ENCODE results near the gene ATXN7L3.

Gene ATXN7L3

GRCh38 chr17:44235583-44235936 is 35.9 kb upstream of the ATXN7L3 start:
- H3K4me3 ChIP-seq (ENCODE audit: control insufficient read depth, low read depth, low read length), result no peak overlapping the region
- TF ChIP-seq CTCF (IDR thresholded peaks at IDR 0.05; ENCODE audit: control insufficient read depth, insufficient read depth, low read depth, low read length, missing control alignments), result no peak

GRCh38 chr17:44233582-44233981 is 33.9 kb upstream of the ATXN7L3 start:
- no peak for TF ChIP-seq CTCF (IDR thresholded peaks at IDR 0.05; ENCODE audit: control insufficient read depth, insufficient read depth, low read depth, low read length, missing control alignments)
- no peak for DNase-seq (ENCODE audit: low read depth)
- H3K4me3 ChIP-seq (ENCODE audit: control insufficient read depth, low read depth, low read length), result no peak overlapping the region

More at GRCh38 chr17:44235583-44235936, 35.9 kb upstream of the ATXN7L3 start:
- no peak for DNase-seq (ENCODE audit: low read depth)

GRCh38 chr17:44232061-44232460 is 32.4 kb upstream of the ATXN7L3 start:
- H3K4me3 ChIP-seq (ENCODE audit: control insufficient read depth, low read depth, low read length), result no peak overlapping the region
- TF ChIP-seq CTCF (IDR thresholded peaks at IDR 0.05; ENCODE audit: control insufficient read depth, insufficient read depth, low read depth, low read length, missing control alignments), result no peak
- DNase-seq (ENCODE audit: low read depth), result no peak

- no peak for DNase-seq (ENCODE audit: low read depth)
- TF ChIP-seq CTCF (IDR thresholded peaks at IDR 0.05; ENCODE audit: control insufficient read depth, insufficient read depth, low read depth, low read length, missing control alignments), result no peak
- no peak overlapping the region for H3K4me3 ChIP-seq (ENCODE audit: control insufficient read depth, low read depth, low read length)
These were observed 30.5 kb upstream of the ATXN7L3 start for GRCh38 chr17:44230140-44230539.

GRCh38 chr17:44229090-44229489 is 29.4 kb upstream of the ATXN7L3 start:
- DNase-seq (ENCODE audit: low read depth), result no peak
- H3K4me3 ChIP-seq (ENCODE audit: control insufficient read depth, low read depth, low read length), result no peak overlapping the region
- TF ChIP-seq CTCF (IDR thresholded peaks at IDR 0.05; ENCODE audit: control insufficient read depth, insufficient read depth, low read depth, low read length, missing control alignments), result no peak

- no peak overlapping the region for H3K4me3 ChIP-seq (ENCODE audit: control insufficient read depth, low read depth, low read length)
- DNase-seq (ENCODE audit: low read depth), result no peak
- TF ChIP-seq CTCF (IDR thresholded peaks at IDR 0.05; ENCODE audit: control insufficient read depth, insufficient read depth, low read depth, low read length, missing control alignments), result no peak
These were observed 23.9 kb upstream of the ATXN7L3 start for GRCh38 chr17:44223541-44224071.

All from AG09309 (cell line).